Transverse colon (tissue), 3 donors: Measurements from ENCODE around the gene B4GALT5.

ENCODE experiments used
- POLR2A ChIP-seq: fragments of 450-650 bp; IDR thresholded peaks from one replicate; pipeline ENCODE4 v1.6.1; 2016; ENCODE audit warnings: antibody characterized with exemption, mild to moderate bottlenecking, moderate library complexity
- POLR2AphosphoS5 ChIP-seq, 3 donors: sonication (generic); formaldehyde crosslinking; IDR thresholded peaks; one replicate each; pipeline ENCODE4 v1.6.1; 2016; ENCODE audit warnings: antibody characterized with exemption in 3 of 3

GRCh38 chr20:49595811-49596561 lies 117.7 kb downstream of the B4GALT5 start:
- no peak for TF ChIP-seq POLR2A
- no peak for TF ChIP-seq POLR2AphosphoS5 (IDR thresholded peaks at IDR 0.05)
